ENCODE results near the gene RNASET2. TPM values are rescaled to one million over a fixed set of nuclear protein-coding genes. Genes with fewer than 3 reads are reported as not detected.

The RNASET2 gene
- polyA plus RNA-seq, 1 donor from 2014 or later: 73.9 TPM

DNA sequence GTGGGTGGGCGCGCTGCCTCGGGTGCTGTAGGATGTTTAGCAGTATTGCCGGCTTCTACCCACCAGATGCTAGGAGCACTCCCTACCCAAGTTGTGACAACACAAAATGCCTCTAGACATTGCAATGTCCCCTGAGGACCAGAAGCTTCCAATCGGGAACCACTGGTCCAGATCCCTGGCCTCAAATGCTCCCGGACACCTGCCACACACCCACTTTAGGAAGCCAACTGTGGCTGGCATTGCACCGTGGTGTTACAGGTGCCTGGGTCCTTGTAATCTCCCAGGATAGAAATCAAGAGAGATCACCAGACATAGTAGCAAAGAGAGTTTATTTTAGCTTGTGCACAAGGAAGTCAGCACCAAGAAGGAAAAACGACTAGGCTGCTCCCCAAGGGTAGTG, 14.9 kb upstream of the RNASET2 start:
- no peak overlapping the region for H2AFZ ChIP-seq (ENCODE audit: low read depth, low read length)
- no peak overlapping the region for H3K27ac ChIP-seq (ENCODE audit: low read length)
- TF ChIP-seq MXI1 (conservative IDR thresholded peaks at IDR 0.05; ENCODE audit: poor library complexity, severe bottlenecking): no peak
- TF ChIP-seq RAD21 (conservative IDR thresholded peaks at IDR 0.05): no peak
- TF ChIP-seq EZH2 (IDR thresholded peaks at IDR 0.05; ENCODE audit: borderline replicate concordance, insufficient read depth, low read length, poor library complexity, severe bottlenecking): no peak
- no peak for TF ChIP-seq TAF1 (IDR thresholded peaks at IDR 0.05; ENCODE audit: low read depth)
- no peak for TF ChIP-seq POLR2AphosphoS5 (IDR thresholded peaks at IDR 0.05)
- no peak for TF ChIP-seq SMC3 (conservative IDR thresholded peaks at IDR 0.05; ENCODE audit: poor library complexity)
- TF ChIP-seq, protein P1, sequence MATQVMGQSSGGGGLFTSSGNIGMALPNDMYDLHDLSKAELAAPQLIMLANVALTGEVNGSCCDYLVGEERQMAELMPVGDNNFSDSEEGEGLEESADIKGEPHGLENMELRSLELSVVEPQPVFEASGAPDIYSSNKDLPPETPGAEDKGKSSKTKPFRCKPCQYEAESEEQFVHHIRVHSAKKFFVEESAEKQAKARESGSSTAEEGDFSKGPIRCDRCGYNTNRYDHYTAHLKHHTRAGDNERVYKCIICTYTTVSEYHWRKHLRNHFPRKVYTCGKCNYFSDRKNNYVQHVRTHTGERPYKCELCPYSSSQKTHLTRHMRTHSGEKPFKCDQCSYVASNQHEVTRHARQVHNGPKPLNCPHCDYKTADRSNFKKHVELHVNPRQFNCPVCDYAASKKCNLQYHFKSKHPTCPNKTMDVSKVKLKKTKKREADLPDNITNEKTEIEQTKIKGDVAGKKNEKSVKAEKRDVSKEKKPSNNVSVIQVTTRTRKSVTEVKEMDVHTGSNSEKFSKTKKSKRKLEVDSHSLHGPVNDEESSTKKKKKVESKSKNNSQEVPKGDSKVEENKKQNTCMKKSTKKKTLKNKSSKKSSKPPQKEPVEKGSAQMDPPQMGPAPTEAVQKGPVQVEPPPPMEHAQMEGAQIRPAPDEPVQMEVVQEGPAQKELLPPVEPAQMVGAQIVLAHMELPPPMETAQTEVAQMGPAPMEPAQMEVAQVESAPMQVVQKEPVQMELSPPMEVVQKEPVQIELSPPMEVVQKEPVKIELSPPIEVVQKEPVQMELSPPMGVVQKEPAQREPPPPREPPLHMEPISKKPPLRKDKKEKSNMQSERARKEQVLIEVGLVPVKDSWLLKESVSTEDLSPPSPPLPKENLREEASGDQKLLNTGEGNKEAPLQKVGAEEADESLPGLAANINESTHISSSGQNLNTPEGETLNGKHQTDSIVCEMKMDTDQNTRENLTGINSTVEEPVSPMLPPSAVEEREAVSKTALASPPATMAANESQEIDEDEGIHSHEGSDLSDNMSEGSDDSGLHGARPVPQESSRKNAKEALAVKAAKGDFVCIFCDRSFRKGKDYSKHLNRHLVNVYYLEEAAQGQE (IDR thresholded peaks at IDR 0.05; ENCODE audit: borderline replicate concordance): no peak
- TF ChIP-seq EP300 (conservative IDR thresholded peaks at IDR 0.05; ENCODE audit: poor library complexity, severe bottlenecking): no peak
- TF ChIP-seq, protein P2, sequence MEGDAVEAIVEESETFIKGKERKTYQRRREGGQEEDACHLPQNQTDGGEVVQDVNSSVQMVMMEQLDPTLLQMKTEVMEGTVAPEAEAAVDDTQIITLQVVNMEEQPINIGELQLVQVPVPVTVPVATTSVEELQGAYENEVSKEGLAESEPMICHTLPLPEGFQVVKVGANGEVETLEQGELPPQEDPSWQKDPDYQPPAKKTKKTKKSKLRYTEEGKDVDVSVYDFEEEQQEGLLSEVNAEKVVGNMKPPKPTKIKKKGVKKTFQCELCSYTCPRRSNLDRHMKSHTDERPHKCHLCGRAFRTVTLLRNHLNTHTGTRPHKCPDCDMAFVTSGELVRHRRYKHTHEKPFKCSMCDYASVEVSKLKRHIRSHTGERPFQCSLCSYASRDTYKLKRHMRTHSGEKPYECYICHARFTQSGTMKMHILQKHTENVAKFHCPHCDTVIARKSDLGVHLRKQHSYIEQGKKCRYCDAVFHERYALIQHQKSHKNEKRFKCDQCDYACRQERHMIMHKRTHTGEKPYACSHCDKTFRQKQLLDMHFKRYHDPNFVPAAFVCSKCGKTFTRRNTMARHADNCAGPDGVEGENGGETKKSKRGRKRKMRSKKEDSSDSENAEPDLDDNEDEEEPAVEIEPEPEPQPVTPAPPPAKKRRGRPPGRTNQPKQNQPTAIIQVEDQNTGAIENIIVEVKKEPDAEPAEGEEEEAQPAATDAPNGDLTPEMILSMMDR (IDR thresholded peaks at IDR 0.05; ENCODE audit: poor library complexity, severe bottlenecking): no peak

DNA sequence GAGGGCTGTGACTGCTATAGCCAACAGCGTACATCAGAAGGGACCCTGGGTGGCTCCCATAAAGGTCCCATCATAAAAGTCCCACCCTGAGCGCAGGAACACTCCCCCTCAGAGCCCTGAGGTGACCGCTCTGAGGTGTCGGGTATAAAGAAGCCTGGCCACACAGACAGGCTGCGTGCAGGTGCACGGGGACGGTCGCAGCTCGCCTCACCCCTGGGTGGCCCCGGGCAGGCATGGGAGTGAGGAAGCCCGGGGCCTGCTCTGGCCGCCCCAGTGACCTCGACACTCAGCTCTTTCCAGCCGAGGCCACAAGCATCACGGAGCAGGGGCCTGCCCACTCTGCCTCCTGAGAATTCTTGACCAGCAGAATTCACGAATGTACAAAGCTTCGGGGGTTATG, 14.4 kb upstream of the RNASET2 start:
- Histone ChIP-seq H3K27ac (ENCODE audit: low read length) (no peak overlapping the region), H3K79me2 (replicated peaks; ENCODE audit: insufficient read depth, low read length) (no peaks in the 10 kb centered on the region), H2AFZ (ENCODE audit: low read depth, low read length) (no peak overlapping the region), H3K27me3 (ENCODE audit: insufficient read depth, low read depth, low read length) (no peaks in the 10 kb centered on the region), H3K36me3 (ENCODE audit: insufficient read depth, low read length) (no peaks in the 10 kb centered on the region), H4K20me1 (ENCODE audit: insufficient read depth) (no peaks in the 10 kb centered on the region), H3F3A (ENCODE audit: insufficient read depth, low read length, poor library complexity, severe bottlenecking) (no peaks in the 10 kb centered on the region), H3K9ac (ENCODE audit: low read length) (no peak overlapping the region), H3K9me2 (ENCODE audit: insufficient read depth, low read length) (no peaks in the 10 kb centered on the region), H3K4me3 (ENCODE audit: low read length) (no peak overlapping the region), H3K4me2 (ENCODE audit: low read length) (no peak overlapping the region), H3K9me3 (ENCODE audit: low read length) (no peaks in the 10 kb centered on the region)
- TF ChIP-seq SMC3 (conservative IDR thresholded peaks at IDR 0.05; ENCODE audit: poor library complexity) (no peak), EP300 (conservative IDR thresholded peaks at IDR 0.05; ENCODE audit: poor library complexity, severe bottlenecking) (no peak), TAF1 (IDR thresholded peaks at IDR 0.05; ENCODE audit: low read depth) (no peak), MXI1 (conservative IDR thresholded peaks at IDR 0.05; ENCODE audit: poor library complexity, severe bottlenecking) (no peak), POLR2AphosphoS5 (IDR thresholded peaks at IDR 0.05) (no peak), EZH2 (IDR thresholded peaks at IDR 0.05; ENCODE audit: borderline replicate concordance, insufficient read depth, low read length, poor library complexity, severe bottlenecking) (no peak), RAD21 (conservative IDR thresholded peaks at IDR 0.05) (no peak)
- TF ChIP-seq, protein P2 (IDR thresholded peaks at IDR 0.05; ENCODE audit: poor library complexity, severe bottlenecking): no peak
- TF ChIP-seq, protein P1 (IDR thresholded peaks at IDR 0.05; ENCODE audit: borderline replicate concordance): no peak

More for the DNA sequence above, 14.9 kb upstream of the RNASET2 start:
- no peaks in the 10 kb centered on the region for H3K79me2 ChIP-seq (replicated peaks; ENCODE audit: insufficient read depth, low read length)
- H3K27me3 ChIP-seq (ENCODE audit: insufficient read depth, low read depth, low read length): no peaks in the 10 kb centered on the region
- H3K36me3 ChIP-seq (ENCODE audit: insufficient read depth, low read length): no peaks in the 10 kb centered on the region
- no peaks in the 10 kb centered on the region for H3K9me3 ChIP-seq (ENCODE audit: low read length)
- no peak overlapping the region for H3K4me2 ChIP-seq (ENCODE audit: low read length)
- H4K20me1 ChIP-seq (ENCODE audit: insufficient read depth): no peaks in the 10 kb centered on the region
- no peak overlapping the region for H3K4me3 ChIP-seq (ENCODE audit: low read length)
- no peak overlapping the region for H3K9ac ChIP-seq (ENCODE audit: low read length)
- H3F3A ChIP-seq (ENCODE audit: insufficient read depth, low read length, poor library complexity, severe bottlenecking): no peaks in the 10 kb centered on the region
- H3K9me2 ChIP-seq (ENCODE audit: insufficient read depth, low read length): no peaks in the 10 kb centered on the region

Data from neural cell (in vitro differentiated cells).